PFSK-1 (cell line): ENCODE measurements around the gene ADCY1.

Source experiments
- FOXP2 ChIP-seq: optimal IDR thresholded peaks from 2 replicates; pipeline ENCODE3; 2011; ENCODE audit warnings: borderline replicate concordance, control low read depth, inconsistent platforms; ENCODE audit not compliant: insufficient read depth; ENCODE audit errors: extremely low read length, extremely low read depth
- POLR2AphosphoS5 ChIP-seq: IDR thresholded peaks from 2 replicates; pipeline ENCODE4 v1.6.1; 2012; ENCODE audit warnings: low read depth, mild to moderate bottlenecking, control low read depth, low read length, moderate library complexity
- SIN3A ChIP-seq: IDR thresholded peaks from 2 replicates; pipeline ENCODE4 v1.6.1; 2012; ENCODE audit warnings: mild to moderate bottlenecking, low read length, moderate library complexity, borderline replicate concordance; ENCODE audit not compliant: insufficient read depth
- TAF1 ChIP-seq: IDR thresholded peaks from 2 replicates; pipeline ENCODE4 v1.6.1; 2012; ENCODE audit warnings: low read length, control low read depth, borderline replicate concordance; ENCODE audit not compliant: insufficient read depth
- TF ChIP-seq, protein P1 (sequence below), 2 experiments: IDR thresholded peaks; 2 replicates each; pipeline versions ENCODE4 v1.6.1 to v1.8.0; 2011 to 2012; ENCODE audit warnings: low read depth in 2 of 2, low read length in 2 of 2, control low read depth in 1 of 2, inconsistent platforms in 1 of 2, mild to moderate bottlenecking in 1 of 2, moderate library complexity in 1 of 2; ENCODE audit not compliant: insufficient read depth in 1 of 2

Gene ADCY1

DNA sequence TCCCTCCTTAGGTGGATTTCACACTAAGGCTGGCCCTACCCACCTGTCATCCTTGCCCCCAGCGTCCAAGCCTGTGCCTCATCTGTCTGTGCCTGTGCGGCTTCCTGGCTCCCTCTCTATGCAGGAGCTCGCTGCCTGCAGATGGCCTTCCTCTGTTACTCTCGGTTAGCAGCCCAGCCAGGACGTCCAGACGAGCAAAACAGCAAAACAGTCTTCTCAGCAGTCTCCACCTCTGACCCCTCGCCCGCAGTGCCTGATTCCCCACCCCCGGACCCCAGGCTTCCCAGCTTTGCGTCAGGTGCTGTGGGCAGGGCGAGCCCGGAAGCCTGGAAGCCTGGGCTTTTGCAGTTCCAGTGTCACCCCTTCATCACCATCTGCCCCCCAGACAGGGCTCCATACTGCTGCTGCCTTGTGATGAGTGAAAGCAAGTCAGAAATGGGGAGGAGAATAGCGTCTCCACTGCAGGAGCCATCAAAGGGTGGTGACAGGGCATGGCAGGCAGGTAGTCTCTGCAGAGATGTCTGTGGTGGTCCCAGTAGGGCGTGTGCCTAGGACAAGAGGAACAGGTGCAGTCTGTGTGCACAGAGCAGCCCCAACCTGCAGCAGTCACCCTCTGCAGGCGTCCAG, 88.5 kb downstream of the ADCY1 start:
- no peak for TF ChIP-seq TAF1
- TF ChIP-seq, protein P1, sequence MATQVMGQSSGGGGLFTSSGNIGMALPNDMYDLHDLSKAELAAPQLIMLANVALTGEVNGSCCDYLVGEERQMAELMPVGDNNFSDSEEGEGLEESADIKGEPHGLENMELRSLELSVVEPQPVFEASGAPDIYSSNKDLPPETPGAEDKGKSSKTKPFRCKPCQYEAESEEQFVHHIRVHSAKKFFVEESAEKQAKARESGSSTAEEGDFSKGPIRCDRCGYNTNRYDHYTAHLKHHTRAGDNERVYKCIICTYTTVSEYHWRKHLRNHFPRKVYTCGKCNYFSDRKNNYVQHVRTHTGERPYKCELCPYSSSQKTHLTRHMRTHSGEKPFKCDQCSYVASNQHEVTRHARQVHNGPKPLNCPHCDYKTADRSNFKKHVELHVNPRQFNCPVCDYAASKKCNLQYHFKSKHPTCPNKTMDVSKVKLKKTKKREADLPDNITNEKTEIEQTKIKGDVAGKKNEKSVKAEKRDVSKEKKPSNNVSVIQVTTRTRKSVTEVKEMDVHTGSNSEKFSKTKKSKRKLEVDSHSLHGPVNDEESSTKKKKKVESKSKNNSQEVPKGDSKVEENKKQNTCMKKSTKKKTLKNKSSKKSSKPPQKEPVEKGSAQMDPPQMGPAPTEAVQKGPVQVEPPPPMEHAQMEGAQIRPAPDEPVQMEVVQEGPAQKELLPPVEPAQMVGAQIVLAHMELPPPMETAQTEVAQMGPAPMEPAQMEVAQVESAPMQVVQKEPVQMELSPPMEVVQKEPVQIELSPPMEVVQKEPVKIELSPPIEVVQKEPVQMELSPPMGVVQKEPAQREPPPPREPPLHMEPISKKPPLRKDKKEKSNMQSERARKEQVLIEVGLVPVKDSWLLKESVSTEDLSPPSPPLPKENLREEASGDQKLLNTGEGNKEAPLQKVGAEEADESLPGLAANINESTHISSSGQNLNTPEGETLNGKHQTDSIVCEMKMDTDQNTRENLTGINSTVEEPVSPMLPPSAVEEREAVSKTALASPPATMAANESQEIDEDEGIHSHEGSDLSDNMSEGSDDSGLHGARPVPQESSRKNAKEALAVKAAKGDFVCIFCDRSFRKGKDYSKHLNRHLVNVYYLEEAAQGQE (IDR thresholded peaks at IDR 0.05; ENCODE audit: insufficient read depth in 1 of 2, low read depth in 2 of 2, low read length in 2 of 2), result no peak
- TF ChIP-seq POLR2AphosphoS5, result no peak
- no peak for TF ChIP-seq FOXP2
- TF ChIP-seq SIN3A, result no peak

DNA sequence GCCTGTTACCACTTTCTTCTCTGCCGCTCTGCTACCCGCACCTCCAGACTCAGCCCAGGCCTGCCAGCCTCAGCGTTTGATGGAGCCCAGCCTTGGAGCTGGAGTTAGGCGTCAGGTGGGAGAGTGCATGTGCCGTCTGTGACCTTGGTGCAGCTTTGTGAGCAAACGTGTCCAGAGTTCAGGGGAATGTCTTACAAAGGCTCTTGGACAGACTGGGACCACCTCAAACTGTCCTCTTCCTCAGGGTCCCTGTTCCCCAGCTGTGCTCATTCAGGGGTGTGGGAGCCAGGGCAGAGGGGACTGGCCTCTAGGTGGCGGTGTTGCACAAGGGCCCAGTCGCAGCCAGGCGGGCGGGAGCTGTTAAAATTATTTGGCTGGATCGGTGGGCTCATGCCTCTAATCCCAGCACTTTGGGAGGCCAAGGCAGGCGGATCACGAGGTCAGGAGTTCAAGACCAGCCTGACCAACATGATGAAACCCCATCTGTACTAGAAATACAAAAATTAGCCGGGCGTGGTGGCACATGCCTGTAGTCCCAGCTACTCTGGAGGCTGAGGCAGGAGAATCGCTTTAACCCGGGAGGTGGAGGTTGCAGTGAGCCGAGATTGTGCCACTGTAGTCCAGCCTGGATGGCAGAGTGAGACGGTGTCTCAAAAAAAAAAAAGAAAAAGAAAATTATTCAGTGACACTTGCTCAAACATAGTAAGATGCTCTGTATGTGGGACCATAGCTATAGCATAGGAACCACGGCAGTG, 89.2 kb downstream of the ADCY1 start:
- TF ChIP-seq, protein P1 (IDR thresholded peaks at IDR 0.05; ENCODE audit: insufficient read depth in 1 of 2, low read depth in 2 of 2, low read length in 2 of 2), result no peak
- no peak for TF ChIP-seq SIN3A
- no peak for TF ChIP-seq POLR2AphosphoS5
- no peak for TF ChIP-seq TAF1
- no peak for TF ChIP-seq FOXP2

DNA sequence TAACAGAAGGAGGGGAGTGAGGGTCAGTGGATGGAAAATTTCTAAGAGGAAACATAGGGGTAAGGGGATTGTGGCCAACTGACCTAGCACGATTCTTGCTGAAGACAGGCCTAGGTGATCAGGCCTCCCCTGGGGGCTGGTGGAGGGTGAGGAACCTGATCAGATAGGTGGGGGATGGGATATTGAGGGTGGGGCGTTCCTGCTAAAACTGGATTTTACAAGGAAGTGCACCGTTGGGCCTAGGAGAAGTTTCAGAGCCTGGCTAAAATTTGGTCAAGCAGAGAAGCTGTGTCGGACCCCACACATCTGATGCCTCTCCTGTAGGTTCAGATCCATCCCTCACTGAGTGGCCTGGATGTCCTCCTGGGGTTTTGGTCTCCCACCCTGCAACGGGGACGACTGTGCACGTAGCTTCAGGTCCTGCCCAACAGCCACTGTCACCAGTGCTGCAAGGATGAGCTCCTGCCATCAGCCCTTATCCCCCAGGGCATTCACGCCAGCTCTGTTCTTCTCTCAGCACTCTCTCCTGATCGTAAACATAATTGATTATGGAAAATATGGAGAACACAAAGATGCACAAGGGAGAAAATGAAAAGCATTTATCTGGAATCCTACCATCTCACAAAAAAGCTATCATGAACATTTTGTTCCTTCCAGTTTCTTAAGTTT, 89.9 kb downstream of the ADCY1 start:
- TF ChIP-seq POLR2AphosphoS5 (no peak), SIN3A (no peak)

DNA sequence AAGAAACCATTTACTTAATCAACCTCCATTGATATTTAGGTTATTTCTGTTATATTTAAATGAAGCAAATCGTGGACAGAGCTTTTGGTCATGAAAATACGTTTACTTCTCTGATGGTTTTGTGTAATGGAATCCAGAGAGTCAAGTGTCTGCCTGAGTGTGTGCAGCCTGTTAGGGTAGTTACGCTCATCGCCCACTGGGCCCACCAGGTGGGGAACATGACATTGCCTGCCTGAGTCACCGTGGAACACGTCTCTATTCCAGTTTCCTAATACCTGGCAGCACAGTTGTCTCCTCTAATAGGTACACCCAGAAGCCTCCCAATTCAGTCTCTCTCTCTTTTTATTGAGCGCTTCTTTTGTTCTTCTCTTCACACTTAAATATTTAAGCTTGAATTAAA, 91.0 kb downstream of the ADCY1 start:
- no peak for TF ChIP-seq POLR2AphosphoS5
- no peak for TF ChIP-seq FOXP2
- no peak for TF ChIP-seq TAF1
- TF ChIP-seq, protein P1 (IDR thresholded peaks at IDR 0.05; ENCODE audit: insufficient read depth in 1 of 2, low read depth in 2 of 2, low read length in 2 of 2), result no peak
- TF ChIP-seq SIN3A, result no peak

DNA sequence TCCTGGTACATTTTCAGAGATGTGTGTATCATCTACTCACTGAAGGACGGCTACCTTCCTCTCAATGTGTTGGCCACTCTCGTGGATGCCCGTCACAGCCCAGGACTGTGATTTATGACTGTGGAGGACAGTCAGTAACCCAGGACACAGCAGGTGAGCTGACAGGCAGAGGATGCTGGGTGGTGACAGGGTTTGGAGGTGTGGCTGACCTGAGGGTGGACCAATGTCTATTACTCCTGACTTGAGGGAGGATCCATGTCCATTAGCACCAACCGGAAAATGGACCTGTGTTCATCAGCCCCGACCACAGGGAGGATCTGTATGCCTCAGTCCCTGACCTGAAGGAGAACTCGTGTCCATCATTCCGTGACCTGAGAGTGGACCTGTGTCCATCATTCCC, 96.1 kb downstream of the ADCY1 start:
- TF ChIP-seq POLR2AphosphoS5 (no peak), FOXP2 (no peak), TAF1 (no peak), SIN3A (no peak)
- TF ChIP-seq, protein P1 (IDR thresholded peaks at IDR 0.05; ENCODE audit: insufficient read depth in 1 of 2, low read depth in 2 of 2, low read length in 2 of 2), result no peak
